GM18907 (cell line): ENCODE results near the gene CYP19A1.
"Not testable (repeated sequence)": the region's sequence is repeated elsewhere in the genome, so short reads cannot be mapped to it uniquely, and the experiment has no call there.

Source experiments
- ATAC-seq: cut with Tn5 transposase; IDR thresholded peaks from one replicate; pipeline ENCODE4 v1.9.1; 2021; ENCODE audit warnings: mild to moderate bottlenecking, moderate library complexity; ENCODE audit not compliant: unreplicated experiment

CYP19A1 gene

DNA sequence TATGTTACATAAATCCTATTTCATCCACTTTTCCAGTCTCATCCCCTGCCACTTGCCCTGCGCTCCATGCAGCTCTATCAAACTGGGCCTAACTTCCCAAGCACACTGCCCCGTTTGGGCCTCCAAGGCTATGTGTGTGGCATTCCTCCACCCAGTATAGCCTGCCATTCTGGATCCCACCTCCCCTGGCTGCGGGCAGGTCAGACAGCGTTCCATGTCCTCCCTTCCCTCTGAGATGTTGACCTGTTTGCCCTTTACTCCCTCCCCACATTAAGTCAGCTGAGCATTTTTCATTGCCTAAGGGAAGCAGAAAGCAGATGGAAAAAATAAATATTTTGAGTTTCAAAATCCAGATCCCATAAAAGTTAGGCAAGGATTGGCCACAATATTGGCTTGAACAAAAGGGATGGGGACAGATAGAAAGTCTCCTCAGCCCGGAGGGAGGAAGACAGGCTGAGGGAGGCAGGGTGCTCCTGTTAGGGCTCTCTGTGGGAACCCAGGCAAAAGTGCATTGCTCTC lies 73.3 kb downstream of the CYP19A1 start:
- no peak for ATAC-seq

GRCh38 chr15:51263726-51264125 lies 74.7 kb downstream of the CYP19A1 start:
- ATAC-seq, result no peak

GRCh38 chr15:51263116-51263515 lies 75.3 kb downstream of the CYP19A1 start:
- ATAC-seq, result no peak

- no peak for ATAC-seq
Measured at GRCh38 chr15:51262463-51262862, 75.9 kb downstream of the CYP19A1 start.

DNA sequence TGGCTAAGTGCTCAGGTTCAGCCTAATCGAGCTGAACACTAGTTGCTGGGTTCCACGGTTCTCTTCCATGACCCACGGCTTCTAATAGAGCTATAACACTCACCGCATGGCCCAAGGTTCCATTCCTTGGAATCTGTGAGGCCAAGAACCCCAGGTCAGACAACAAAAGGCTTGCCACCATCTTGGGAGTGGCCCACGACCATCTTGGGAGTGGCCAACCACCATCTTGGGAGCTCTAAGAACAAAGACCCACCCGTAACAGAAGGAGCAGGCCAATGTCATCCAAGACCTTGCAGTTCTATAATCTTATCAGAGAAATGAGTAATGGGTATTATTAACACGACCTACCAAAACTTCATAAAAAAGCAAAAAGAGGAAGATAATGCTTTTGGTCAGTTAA lies 77.3 kb downstream of the CYP19A1 start:
- not testable (repeated sequence) for ATAC-seq

GRCh38 chr15:51260202-51260601 lies 78.2 kb downstream of the CYP19A1 start:
- ATAC-seq, result no peak

DNA sequence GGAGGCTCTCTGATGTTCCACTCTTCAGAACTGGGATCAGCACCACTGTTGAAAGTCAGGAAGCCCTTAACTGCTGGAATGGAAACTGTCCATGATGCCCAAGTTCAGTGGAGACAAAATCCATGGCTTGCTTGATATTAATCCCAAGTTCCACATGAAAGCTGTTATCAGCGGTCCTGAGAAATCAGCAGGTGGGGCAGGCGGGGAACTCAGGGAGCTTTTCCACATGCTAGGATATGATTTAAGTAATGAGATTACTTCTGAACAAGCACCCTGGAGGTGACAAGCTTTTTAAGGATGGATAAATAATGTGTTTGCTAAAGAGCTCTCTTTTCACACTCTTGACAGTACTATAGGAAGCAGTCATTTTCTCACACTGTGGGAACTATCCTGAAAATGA lies 82.9 kb downstream of the CYP19A1 start:
- no peak for ATAC-seq

DNA sequence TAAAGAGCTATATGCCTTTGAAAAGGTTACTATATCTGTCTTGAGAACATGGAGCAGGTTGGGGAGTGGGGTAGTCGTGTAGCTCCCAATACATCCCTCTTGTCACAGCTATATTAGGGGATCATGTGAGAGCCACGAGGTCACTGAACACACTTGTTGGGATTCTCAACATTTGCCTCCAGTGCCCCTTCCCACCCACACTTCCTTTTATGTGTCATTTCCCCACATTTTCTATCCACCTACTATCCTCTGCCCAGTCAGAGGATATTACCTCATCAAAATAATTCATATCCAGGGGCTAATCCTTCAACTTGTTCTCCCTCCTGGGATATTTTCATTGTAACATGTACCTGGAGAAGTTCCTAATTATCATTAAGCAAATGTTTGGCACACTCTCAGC lies 85.0 kb downstream of the CYP19A1 start:
- ATAC-seq, result no peak

GRCh38 chr15:51252671-51253070 lies 85.7 kb downstream of the CYP19A1 start:
- no peak for ATAC-seq

DNA sequence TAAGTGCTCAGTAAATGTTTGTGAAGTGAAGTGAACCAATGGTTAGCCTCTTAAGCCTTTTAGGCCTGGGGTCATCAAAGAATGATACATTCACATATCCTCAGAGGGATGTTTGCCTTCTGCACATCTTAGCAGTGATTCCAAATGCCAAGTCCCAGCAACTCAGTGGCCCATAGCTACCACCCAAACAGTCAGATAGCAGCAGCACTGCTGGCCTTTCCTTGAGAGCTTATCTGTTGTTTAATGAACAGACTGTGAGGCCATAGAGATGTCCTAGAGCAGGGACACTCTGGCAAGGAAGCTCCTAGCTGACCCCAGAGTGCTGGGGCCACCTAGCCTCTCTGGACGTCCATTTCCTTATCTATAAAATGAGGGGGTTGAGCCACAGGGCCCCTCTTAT lies 86.8 kb downstream of the CYP19A1 start:
- no peak for ATAC-seq

- ATAC-seq, result no peak
Measured at GRCh38 chr15:51250217-51251011, 88.0 kb downstream of the CYP19A1 start.

GRCh38 chr15:51245628-51246027 lies 92.8 kb downstream of the CYP19A1 start:
- no peak for ATAC-seq

DNA sequence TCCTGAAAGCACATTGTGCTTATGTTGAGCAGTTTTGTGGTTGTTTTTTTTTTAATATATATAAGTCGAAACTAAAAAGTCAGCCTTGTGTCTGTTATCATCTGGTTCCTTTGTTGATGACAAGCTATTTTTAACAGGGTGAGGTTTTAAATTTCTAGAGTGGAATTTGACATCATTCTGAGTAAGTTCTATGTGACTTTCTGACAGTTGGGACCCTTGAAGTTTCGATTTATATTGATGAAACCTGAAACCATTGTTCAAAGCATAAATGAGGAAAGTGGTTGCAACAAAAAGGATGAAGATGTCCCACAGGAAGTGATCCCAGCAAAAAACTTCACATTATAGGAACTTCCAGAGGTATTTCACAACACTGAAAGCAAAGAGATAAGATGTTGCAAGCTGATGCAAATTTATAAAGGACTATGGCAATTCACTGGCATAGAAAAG lies 94.0 kb downstream of the CYP19A1 start:
- ATAC-seq, result no peak

DNA sequence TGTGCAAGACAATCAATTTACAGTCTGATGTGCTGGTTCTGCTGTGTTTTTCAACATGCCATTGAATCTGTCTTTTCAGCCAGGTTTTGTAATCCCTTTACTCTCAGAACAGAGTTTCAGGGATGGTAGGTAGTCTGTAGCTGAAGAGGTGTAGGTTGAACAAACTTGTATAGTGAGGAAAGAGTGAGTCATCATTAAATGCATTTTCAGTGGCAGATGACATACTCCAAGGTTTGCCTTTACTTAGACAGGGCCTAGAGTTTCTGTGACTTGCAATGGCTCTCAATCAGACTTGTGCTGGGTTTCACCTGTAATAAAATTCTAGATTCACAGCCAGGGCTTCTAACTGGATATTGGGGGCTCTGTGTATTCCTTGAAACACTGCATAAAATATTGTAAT lies 94.6 kb downstream of the CYP19A1 start:
- ATAC-seq, result no peak

DNA sequence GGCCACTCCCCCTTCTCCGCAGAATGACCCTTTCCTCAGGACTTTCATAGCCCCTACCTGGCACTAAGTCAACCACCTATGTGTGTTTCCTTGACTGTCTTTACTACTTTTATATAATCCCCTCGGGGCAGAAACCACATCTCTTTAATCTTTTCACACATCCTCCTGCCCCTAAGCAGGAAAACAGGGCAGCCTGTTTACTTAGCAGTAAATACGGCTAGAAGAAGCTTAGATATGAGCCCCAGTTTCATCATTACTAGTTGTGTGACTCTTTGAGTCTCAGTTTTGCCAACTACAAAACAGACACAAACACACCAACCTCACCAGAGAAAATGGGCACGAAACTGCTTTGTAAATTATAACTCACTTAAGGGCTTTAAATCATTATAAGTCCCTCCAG lies 98.3 kb downstream of the CYP19A1 start:
- no peak for ATAC-seq

DNA sequence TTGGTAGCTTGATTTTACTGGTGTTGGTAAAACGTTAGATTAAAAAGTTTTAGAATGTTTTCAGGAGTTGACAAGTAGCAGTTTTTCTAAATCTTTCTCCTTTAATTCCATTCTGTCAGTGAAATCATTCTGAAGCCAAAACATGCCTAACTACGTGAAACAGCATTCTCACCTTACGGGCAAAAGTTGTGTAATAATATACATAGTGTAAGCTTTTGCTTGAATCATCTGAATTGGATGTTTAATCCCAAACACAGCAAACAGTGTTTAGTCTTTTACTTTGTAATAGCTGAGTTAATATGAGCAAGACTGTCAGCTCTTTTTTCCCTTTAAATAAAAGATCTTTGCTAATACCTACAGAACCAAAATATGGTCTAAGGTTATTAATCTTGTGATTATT lies 100.6 kb downstream of the CYP19A1 start:
- no peak for ATAC-seq

DNA sequence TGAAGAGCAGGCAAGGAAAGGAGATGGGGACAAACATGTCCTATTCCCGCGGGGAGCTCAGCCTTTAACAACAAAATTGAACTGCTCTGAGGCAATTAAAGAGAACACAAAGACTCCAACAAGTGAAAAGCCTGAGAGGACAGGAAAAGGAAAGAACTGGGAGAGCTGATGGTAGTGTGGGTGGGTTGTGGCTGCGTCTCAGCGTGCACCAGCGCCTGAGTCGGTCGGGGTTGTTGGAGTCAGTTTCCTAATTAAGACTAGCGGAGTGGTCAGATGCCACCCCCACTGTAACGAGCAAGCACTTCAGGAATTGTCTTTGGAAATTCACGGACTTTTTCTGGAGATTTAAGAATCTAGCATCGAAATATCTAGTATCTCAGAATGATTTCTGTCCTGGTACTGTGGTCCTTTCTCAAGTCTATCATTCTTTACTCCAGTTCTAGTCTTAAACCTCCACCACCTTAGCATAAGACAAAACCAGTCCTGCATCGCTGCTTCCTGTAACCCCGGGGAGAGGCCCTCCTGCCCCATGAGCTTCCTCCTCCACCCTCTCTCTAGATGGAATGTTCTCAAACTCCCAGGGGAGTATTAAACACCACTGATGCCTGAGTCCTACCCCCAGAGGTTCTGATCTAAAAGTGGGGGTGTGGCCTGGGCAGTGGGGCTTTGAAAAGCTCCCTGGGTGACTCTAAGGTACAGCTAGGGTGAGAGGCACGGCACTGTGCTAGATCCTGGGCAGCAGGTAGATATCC lies 104.0 kb downstream of the CYP19A1 start:
- ATAC-seq, result no peak

GRCh38 chr15:51232581-51232980 lies 105.8 kb downstream of the CYP19A1 start:
- ATAC-seq, result no peak

- no peak for ATAC-seq
Measured at GRCh38 chr15:51229907-51230330, 108.5 kb downstream of the CYP19A1 start.

- peak; percentile 91 for ATAC-seq
Measured at GRCh38 chr15:51227940-51228732, 110.3 kb downstream of the CYP19A1 start.

- no peak for ATAC-seq
Measured at GRCh38 chr15:51226576-51227210, 111.7 kb downstream of the CYP19A1 start.
